ENCODE data around the gene SHMT2. TPM values are rescaled to one million over a fixed set of nuclear protein-coding genes. Genes with fewer than 3 reads are reported as not detected.

SHMT2 gene
- total RNA-seq, 1 experiment from 2014 or later = 139 TPM

DNA sequence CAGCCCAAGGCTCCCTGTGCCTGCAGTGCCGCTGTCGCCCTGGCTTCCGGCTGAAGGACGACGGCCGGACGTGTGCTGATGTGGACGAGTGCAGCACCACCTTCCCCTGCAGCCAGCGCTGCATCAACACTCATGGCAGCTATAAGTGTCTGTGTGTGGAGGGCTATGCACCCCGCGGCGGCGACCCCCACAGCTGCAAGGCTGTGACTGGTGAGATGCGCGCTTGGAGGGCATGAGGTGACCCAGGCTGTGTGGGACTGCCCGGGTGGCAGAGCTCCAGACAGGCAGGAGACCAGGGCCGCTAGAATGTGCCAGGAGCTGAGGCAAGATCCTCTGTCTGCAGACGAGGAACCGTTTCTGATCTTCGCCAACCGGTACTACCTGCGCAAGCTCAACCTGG lies 32.6 kb upstream of the SHMT2 start:
- DNase-seq (ENCODE audit: low read depth) = no peak

DNA sequence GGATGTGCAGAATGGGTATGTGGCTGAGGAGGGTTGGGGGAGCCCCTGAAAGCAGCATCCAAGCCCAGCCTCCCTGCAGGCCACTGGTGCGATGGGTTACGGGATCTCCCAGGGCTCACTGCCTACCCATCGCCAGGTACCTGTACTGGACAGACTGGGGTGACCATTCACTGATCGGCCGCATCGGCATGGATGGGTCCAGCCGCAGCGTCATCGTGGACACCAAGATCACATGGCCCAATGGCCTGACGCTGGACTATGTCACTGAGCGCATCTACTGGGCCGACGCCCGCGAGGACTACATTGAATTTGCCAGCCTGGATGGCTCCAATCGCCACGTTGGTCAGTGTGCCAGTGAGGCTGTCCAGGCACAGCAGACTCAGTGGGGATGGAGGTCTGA lies 31.2 kb upstream of the SHMT2 start:
- DNase-seq (ENCODE audit: low read depth) = no peak

DNA sequence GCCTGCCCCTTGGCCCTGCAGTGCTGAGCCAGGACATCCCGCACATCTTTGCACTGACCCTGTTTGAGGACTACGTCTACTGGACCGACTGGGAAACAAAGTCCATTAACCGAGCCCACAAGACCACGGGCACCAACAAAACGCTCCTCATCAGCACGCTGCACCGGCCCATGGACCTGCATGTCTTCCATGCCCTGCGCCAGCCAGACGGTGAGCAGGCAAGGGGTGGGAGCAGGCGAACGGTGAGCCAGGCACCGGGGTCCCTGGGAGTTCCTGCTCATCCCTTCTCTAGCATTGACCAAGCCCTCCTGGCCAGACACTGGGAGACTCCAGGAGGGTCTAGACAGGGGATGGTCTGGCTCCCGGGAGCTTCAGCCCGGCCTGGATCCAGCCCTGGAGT lies 30.3 kb upstream of the SHMT2 start:
- no peak for DNase-seq (ENCODE audit: low read depth)

GRCh38 chr12:57200497-57200896 lies 29.0 kb upstream of the SHMT2 start:
- DNase-seq (ENCODE audit: low read depth) = no peak

DNA sequence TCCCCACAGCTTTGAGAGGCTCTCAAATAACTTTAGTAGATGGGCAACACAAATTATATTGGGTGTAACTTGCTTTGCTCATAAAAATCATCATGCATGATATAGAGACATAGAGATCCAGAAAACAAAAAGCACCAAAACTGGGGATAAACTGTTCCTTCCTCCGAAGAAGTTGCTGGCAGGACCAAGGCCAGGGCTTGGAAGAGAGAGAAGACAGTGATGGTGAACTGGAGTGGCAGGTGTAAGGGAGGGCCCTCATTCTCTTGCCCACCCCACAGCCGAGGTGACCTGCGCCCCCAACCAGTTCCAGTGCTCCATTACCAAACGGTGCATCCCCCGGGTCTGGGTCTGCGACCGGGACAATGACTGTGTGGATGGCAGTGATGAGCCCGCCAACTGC lies 28.3 kb upstream of the SHMT2 start:
- DNase-seq (ENCODE audit: low read depth) = no peak

DNA sequence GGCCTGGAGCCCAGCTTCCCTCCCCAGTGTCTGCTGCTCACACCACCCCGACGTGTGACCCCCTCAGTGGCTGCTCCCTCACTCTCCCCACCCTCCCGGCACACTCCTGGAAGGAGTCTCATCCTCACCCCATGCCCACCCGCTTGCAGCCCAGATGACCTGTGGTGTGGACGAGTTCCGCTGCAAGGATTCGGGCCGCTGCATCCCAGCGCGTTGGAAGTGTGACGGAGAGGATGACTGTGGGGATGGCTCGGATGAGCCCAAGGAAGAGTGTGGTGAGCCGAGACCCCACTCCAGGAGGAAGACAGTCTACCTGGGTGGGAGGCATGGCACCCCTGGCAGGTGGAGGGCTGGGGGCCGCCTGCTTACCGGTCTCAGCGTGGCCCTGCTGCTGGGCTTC lies 27.9 kb upstream of the SHMT2 start:
- DNase-seq (ENCODE audit: low read depth) = no peak

GRCh38 chr12:57202321-57202720 lies 27.2 kb upstream of the SHMT2 start:
- DNase-seq (ENCODE audit: low read depth) = no peak

GRCh38 chr12:57203201-57203600 lies 26.3 kb upstream of the SHMT2 start:
- no peak for DNase-seq (ENCODE audit: low read depth)

DNA sequence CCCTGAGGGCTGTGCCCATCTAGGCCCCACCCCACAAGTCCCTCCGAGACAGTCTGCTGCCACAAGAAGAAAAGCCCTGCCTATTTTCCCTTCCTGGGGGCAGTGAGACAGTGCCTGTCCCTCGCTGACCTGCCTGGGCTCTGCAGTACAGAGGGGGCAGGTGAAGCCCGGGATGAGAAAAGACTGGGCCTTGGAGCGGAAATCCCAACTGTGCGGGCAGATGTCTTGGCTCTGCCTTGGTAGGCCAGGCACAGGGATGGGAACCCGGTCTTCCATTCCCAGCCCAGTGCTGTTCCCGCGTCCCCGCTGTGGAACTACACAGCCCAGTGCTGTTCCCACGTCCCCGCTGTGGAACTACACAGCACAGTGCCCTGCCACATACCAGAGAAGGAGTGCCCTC lies 25.7 kb upstream of the SHMT2 start:
- no peak for DNase-seq (ENCODE audit: low read depth)

DNA sequence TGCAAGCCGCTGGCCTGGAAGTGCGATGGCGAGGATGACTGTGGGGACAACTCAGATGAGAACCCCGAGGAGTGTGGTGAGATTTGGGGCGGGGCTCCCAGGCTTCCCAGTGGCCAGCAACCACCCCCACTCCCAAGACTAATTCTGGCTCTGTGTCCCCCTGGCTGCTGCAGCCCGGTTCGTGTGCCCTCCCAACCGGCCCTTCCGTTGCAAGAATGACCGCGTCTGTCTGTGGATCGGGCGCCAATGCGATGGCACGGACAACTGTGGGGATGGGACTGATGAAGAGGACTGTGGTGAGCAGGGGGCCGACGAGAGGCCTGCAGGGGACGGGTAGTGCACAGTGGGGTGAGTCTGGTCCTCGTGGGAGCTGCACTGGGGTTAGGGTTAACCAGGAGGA lies 25.1 kb upstream of the SHMT2 start:
- no peak for DNase-seq (ENCODE audit: low read depth)

DNA sequence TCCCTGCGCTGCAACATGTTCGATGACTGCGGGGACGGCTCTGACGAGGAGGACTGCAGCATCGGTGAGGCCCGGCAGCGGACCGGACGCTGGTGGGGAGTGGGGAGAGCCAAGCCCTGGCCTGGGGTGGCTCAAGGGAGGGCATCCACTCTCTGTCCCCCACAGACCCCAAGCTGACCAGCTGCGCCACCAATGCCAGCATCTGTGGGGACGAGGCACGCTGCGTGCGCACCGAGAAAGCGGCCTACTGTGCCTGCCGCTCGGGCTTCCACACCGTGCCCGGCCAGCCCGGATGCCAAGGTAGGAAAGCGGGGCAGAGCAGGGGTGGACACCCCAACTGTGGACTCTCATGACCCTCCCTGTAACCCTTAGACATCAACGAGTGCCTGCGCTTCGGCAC lies 24.3 kb upstream of the SHMT2 start:
- no peak for DNase-seq (ENCODE audit: low read depth)

DNA sequence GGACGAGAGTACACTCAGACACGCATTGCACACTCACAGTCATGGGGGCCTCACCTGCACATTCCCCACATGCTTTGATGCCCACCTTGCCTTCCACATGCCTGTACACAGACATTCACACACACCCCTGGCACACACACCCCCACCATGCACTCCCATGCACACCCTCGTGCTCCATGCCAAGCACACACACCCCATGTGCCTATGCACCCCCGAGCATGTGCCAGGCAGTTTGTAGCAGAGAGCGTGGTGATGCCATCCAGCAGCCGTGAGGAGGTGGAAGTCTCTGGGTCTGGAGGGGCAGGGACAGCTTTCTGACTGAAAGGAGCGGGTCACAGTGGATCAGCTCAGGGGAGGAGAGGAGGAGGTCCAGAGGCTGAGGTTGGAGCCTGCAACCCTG lies 23.6 kb upstream of the SHMT2 start:
- no peak for DNase-seq (ENCODE audit: low read depth)

- no peak for DNase-seq (ENCODE audit: low read depth)
Observed at GRCh38 chr12:57207731-57208630, 21.5 kb upstream of the SHMT2 start.

DNA sequence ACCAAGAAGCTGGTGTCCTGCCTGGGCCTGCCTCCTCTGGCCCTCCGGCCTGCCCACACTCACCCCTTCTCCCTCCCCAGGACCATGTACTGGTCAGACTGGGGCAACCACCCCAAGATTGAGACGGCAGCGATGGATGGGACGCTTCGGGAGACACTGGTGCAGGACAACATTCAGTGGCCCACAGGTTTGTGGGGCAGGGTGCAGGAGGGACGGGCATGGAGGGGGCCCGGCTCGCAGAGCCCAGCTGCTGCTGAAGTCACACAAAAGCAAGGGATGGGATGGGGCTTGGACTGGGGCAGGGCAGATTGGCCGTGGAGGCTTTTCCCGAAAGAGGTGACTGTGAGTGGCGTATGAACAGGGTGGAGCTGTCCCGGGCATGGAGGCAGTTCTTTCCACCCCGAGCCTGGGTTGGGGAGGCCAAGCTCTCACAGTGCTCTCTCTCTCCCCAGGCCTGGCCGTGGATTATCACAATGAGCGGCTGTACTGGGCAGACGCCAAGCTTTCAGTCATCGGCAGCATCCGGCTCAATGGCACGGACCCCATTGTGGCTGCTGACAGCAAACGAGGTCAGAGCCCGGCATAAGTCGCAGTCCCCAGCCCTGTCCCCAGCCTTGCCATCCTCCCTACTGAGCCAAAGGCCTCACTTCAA lies 20.8 kb upstream of the SHMT2 start:
- DNase-seq (ENCODE audit: low read depth) = no peak

GRCh38 chr12:57209916-57210315 lies 19.6 kb upstream of the SHMT2 start:
- no peak for DNase-seq (ENCODE audit: low read depth)

DNA sequence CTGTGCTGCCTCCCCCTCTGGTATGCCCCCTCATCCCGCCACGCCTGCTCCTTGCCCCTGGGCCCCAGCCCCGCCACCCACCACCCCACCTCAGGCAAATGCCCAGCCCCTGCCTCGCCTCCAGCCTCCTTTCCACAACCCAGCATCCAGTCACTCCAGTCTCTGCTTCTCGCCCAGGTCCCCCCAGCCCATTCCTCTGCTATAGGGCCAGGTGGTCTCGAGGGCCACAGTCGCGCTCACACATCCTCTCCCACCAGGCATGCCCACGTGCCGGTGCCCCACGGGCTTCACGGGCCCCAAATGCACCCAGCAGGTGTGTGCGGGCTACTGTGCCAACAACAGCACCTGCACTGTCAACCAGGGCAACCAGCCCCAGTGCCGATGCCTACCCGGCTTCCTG lies 19.1 kb upstream of the SHMT2 start:
- DNase-seq (ENCODE audit: low read depth) = no peak

GRCh38 chr12:57210926-57211692 lies 18.4 kb upstream of the SHMT2 start:
- DNase-seq (ENCODE audit: low read depth) = no peak

GRCh38 chr12:57211791-57212700 lies 17.5 kb upstream of the SHMT2 start:
- no peak for DNase-seq (ENCODE audit: low read depth)

- no peak for DNase-seq (ENCODE audit: low read depth)
Observed at GRCh38 chr12:57212701-57213057, 16.8 kb upstream of the SHMT2 start.

DNA sequence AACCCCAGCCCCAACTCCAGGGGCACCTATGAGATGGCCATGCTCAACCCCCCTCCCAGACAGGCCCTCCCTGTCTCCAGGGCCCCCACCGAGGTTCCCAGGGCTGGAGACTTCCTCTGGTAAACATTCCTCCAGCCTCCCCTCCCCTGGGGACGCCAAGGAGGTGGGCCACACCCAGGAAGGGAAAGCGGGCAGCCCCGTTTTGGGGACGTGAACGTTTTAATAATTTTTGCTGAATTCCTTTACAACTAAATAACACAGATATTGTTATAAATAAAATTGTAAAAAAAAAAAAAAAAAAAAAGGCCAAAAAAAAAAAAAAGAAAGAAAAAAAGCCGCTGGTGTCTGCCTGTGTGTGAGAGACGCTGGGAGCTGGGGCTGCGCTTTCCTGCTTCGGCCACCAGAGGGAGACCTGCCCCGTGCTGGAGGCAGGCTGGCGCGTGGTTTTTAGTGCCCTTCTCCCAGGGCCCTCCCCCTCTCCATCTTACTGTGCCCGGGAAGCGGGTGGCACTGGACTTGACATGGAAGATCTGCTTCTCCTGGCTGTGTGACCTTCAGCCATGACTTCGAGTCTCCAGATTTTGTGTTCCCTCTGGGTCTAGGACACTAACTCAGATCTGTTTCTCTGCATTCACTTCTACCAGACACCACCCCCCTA lies 16.3 kb upstream of the SHMT2 start:
- DNase-seq (ENCODE audit: low read depth) = peak; percentile 76

GRCh38 chr12:57213763-57214397 lies 15.6 kb upstream of the SHMT2 start:
- DNase-seq (ENCODE audit: low read depth) = no peak

All from M059J (cell line).